H1 (cell line): ENCODE results near the gene AMBN. TPM values are rescaled to one million over a fixed set of nuclear protein-coding genes. Genes with fewer than 3 reads are reported as not detected.

Source experiments
- CTCF ChIA-PET: fragments of 300-600 bp; sonication (Branson Sonifier 250); formaldehyde crosslinking; loops from one replicate; lab custom pipeline; 2021; ENCODE audit not compliant: partially characterized antibody; lab: Charles Lee
- POLR2A ChIA-PET: fragments of 300-600 bp; sonication (Branson Sonifier 250); formaldehyde crosslinking; loops from one replicate; lab custom pipeline; 2021; ENCODE audit warnings: inconsistent platforms; ENCODE audit not compliant: partially characterized antibody; lab: Charles Lee
- DNase-seq, 2 experiments: peaks; one replicate each; pipeline versions ENCODE4 v3.0.0 to v3.0.0-alpha.2; 2010 to 2022; ENCODE audit warnings: low spot score in 2 of 2, low read depth in 1 of 2, mixed read lengths in 1 of 2
- FAIRE-seq: peaks from 2 replicates; lab custom pipeline; 2011; peaks lifted over from hg19 to GRCh38; lab: Jason Lieb, UNC
- H2AFZ ChIP-seq: 2 replicates; pipeline ENCODE4 v1.8.1; 2012; ENCODE audit warnings: low read length, inconsistent platforms
- H2AK5ac ChIP-seq: 2 replicates; pipeline ENCODE4 v1.6.1; 2013; ENCODE audit warnings: low read depth, low read length
- H2BK120ac ChIP-seq: replicated peaks from 2 replicates; pipeline ENCODE3; 2013; ENCODE audit warnings: low read depth, low read length, inconsistent platforms
- H2BK12ac ChIP-seq: 2 replicates; pipeline ENCODE4 v1.6.1; 2013; ENCODE audit warnings: low read depth, low read length
- H2BK15ac ChIP-seq: 2 replicates; pipeline ENCODE4 v1.6.1; 2013; ENCODE audit warnings: low read length
- H2BK20ac ChIP-seq: 2 replicates; pipeline ENCODE4 v1.6.1; 2013; ENCODE audit warnings: low read length
- H2BK5ac ChIP-seq: 2 replicates; pipeline ENCODE4 v1.6.1; 2013; ENCODE audit warnings: low read depth, low read length
- H3K14ac ChIP-seq: 2 replicates; pipeline ENCODE4 v1.6.1; 2013; ENCODE audit warnings: inconsistent platforms; ENCODE audit not compliant: insufficient read length
- H3K18ac ChIP-seq: 2 replicates; pipeline ENCODE4 v1.6.1; 2013; ENCODE audit warnings: low read length; ENCODE audit errors: extremely low read depth
- H3K23ac ChIP-seq: 2 replicates; pipeline ENCODE4 v1.6.1; 2013; ENCODE audit warnings: inconsistent platforms; ENCODE audit not compliant: insufficient read length
- H3K23me2 ChIP-seq: 2 replicates; pipeline ENCODE4 v1.6.1; 2013; ENCODE audit warnings: low read depth, low read length
- H3K27ac ChIP-seq: 2 replicates; pipeline ENCODE4 v1.6.1; 2011; ENCODE audit warnings: low read depth, low read length, inconsistent platforms
- H3K27me3 ChIP-seq, 4 experiments: replicated peaks in 1 of 4; 1 replicate in 1 of 4; 2 replicates in 3 of 4; pipeline versions ENCODE4 v1.6.1 to v1.8.1; 2011 to 2013; ENCODE audit warnings: low read length in 3 of 4, mild to moderate bottlenecking in 3 of 4, inconsistent platforms in 2 of 4, mixed read lengths in 2 of 4, moderate library complexity in 1 of 4; ENCODE audit not compliant: control insufficient read depth in 3 of 4, insufficient read depth in 3 of 4; ENCODE audit errors: extremely low read depth in 1 of 4
- H3K36me3 ChIP-seq, 4 experiments: 2 replicates each; pipeline versions ENCODE4 v1.6.1 to v1.8.1; 2011 to 2013; ENCODE audit warnings: mild to moderate bottlenecking in 4 of 4, low read length in 3 of 4, moderate library complexity in 2 of 4, control low read depth in 1 of 4, inconsistent platforms in 1 of 4; ENCODE audit not compliant: insufficient read depth in 4 of 4, control insufficient read depth in 2 of 4
- H3K4ac ChIP-seq: replicated peaks from 2 replicates; pipeline ENCODE3; 2013; ENCODE audit warnings: low read length, low read depth, mixed read lengths, inconsistent platforms; ENCODE audit not compliant: insufficient read length
- H3K4me1 ChIP-seq, 4 experiments: replicated peaks in 1 of 4; 1 replicate in 1 of 4; 2 replicates in 3 of 4; pipeline versions ENCODE4 v1.6.1 to v1.8.1; 2011 to 2013; ENCODE audit warnings: low read length in 3 of 4, inconsistent platforms in 2 of 4, mixed read lengths in 1 of 4; ENCODE audit not compliant: insufficient read depth in 4 of 4, control insufficient read depth in 3 of 4
- H3K4me2 ChIP-seq, 2 experiments: 2 replicates each; pipeline versions ENCODE4 v1.6.1 to v1.8.1; 2011 to 2013; ENCODE audit warnings: low read depth in 2 of 2, low read length in 2 of 2, control low read depth in 1 of 2, inconsistent platforms in 1 of 2, mild to moderate bottlenecking in 1 of 2; ENCODE audit not compliant: insufficient read depth in 1 of 2
- H3K4me3 ChIP-seq, 4 experiments: fragments of 200-600, 300-600 bp in 1 of 4; sonication (generic), shearing (Covaris generic), sonication (Bioruptor Twin) in 1 of 4; 2 replicates each; pipeline versions ENCODE4 v1.5.1 to v1.8.1; 2011 to 2016; ENCODE audit warnings: low read length in 4 of 4, low read depth in 3 of 4, control low read depth in 2 of 4, inconsistent platforms in 2 of 4, mild to moderate bottlenecking in 2 of 4, mixed read lengths in 1 of 4, moderate library complexity in 1 of 4; ENCODE audit not compliant: insufficient read depth in 2 of 4; ENCODE audit errors: extremely low read depth in 1 of 4
- H3K56ac ChIP-seq: replicated peaks from 2 replicates; pipeline ENCODE3; 2013; ENCODE audit warnings: low read depth, mild to moderate bottlenecking, mixed read lengths, low read length, inconsistent platforms; ENCODE audit not compliant: insufficient read length
- H3K79me1 ChIP-seq: 2 replicates; pipeline ENCODE4 v1.6.1; 2013; ENCODE audit warnings: low read depth, low read length, control low read depth
- H3K79me2 ChIP-seq, 2 experiments: 2 replicates each; pipeline versions ENCODE4 v1.6.1 to v1.8.1; 2012 to 2013; ENCODE audit warnings: low read length in 2 of 2, mild to moderate bottlenecking in 2 of 2, inconsistent platforms in 1 of 2; ENCODE audit not compliant: insufficient read depth in 2 of 2, control insufficient read depth in 1 of 2
- H3K9ac ChIP-seq, 4 experiments: replicated peaks in 1 of 4; 1 replicate in 1 of 4; 2 replicates in 3 of 4; pipeline versions ENCODE4 v1.6.1 to v1.8.1; 2011 to 2013; ENCODE audit warnings: low read depth in 3 of 4, low read length in 3 of 4, control low read depth in 2 of 4, mild to moderate bottlenecking in 2 of 4, moderate library complexity in 2 of 4, inconsistent platforms in 1 of 4; ENCODE audit errors: extremely low read depth in 1 of 4
- H3K9me3 ChIP-seq, 2 experiments: 2 replicates each; pipeline versions ENCODE4 v1.6.1 to v1.8.1; 2012 to 2013; ENCODE audit warnings: mild to moderate bottlenecking in 2 of 2, moderate library complexity in 2 of 2, control low read depth in 1 of 2, inconsistent platforms in 1 of 2, low read depth in 1 of 2, low read length in 1 of 2, mixed read lengths in 1 of 2; ENCODE audit not compliant: insufficient read depth in 2 of 2
- H4K20me1 ChIP-seq, 2 experiments: replicated peaks in 1 of 2; 2 replicates each; pipeline versions ENCODE3 to v1.8.1; 2011 to 2013; ENCODE audit warnings: inconsistent platforms in 2 of 2, low read length in 2 of 2, mild to moderate bottlenecking in 1 of 2; ENCODE audit not compliant: insufficient read depth in 2 of 2, control insufficient read depth in 1 of 2
- H4K5ac ChIP-seq: 2 replicates; pipeline ENCODE4 v1.6.1; 2013; ENCODE audit warnings: low read length, low read depth, mixed read lengths, inconsistent platforms; ENCODE audit not compliant: insufficient read length
- H4K8ac ChIP-seq: 2 replicates; pipeline ENCODE4 v1.8.0; 2013; ENCODE audit warnings: mild to moderate bottlenecking, moderate library complexity, low read length, inconsistent platforms; ENCODE audit not compliant: insufficient read depth; ENCODE audit errors: extremely low read depth
- H4K91ac ChIP-seq: replicated peaks from 2 replicates; pipeline ENCODE3; 2013; ENCODE audit warnings: low read length, mixed read lengths, inconsistent platforms; ENCODE audit not compliant: insufficient read length
- BACH1 ChIP-seq: IDR thresholded peaks from 2 replicates; pipeline ENCODE4 v1.6.1; 2012; ENCODE audit warnings: low read length, improper control_type of control experiment
- CBX5 ChIP-seq: fragments of 300-800, 300-1000 bp; sonication (generic); IDR thresholded peaks from 2 replicates; pipeline ENCODE4 v1.7.1; 2016; ENCODE audit warnings: antibody characterized with exemption, low read length, low read depth
- GABPA ChIP-seq: IDR thresholded peaks from 2 replicates; pipeline ENCODE4 v1.6.1; 2011; ENCODE audit warnings: mild to moderate bottlenecking, low read length, moderate library complexity, borderline replicate concordance; ENCODE audit not compliant: insufficient read depth
- JUN ChIP-seq: IDR thresholded peaks from 2 replicates; pipeline ENCODE4 v1.6.1; 2011; ENCODE audit warnings: low read depth, mild to moderate bottlenecking, improper control_type of control experiment, low read length
- JUND ChIP-seq: IDR thresholded peaks from 2 replicates; pipeline ENCODE4 v1.6.1; 2011; ENCODE audit warnings: mild to moderate bottlenecking, improper control_type of control experiment, low read length
- POLR2AphosphoS5 ChIP-seq: IDR thresholded peaks from 2 replicates; pipeline ENCODE4 v1.6.1; 2011; ENCODE audit warnings: low read depth, low read length
- RAD21 ChIP-seq, 2 experiments: IDR thresholded peaks in 1 of 2; conservative IDR thresholded peaks in 1 of 2; 2 replicates each; pipeline ENCODE4 v1.6.1; 2011; ENCODE audit warnings: low read depth in 2 of 2, low read length in 2 of 2, improper control_type of control experiment in 1 of 2, inconsistent platforms in 1 of 2, mild to moderate bottlenecking in 1 of 2, moderate library complexity in 1 of 2
- RFX5 ChIP-seq: IDR thresholded peaks from 2 replicates; pipeline ENCODE4 v1.6.1; 2011; ENCODE audit warnings: low read depth, low read length, improper control_type of control experiment, borderline replicate concordance
- SIN3A ChIP-seq, 2 experiments: IDR thresholded peaks in 1 of 2; conservative IDR thresholded peaks in 1 of 2; 2 replicates each; pipeline ENCODE4 v1.6.1; 2011 to 2012; ENCODE audit warnings: low read length in 2 of 2, improper control_type of control experiment in 1 of 2, low read depth in 1 of 2, mild to moderate bottlenecking in 1 of 2
- SIX5 ChIP-seq: IDR thresholded peaks from 2 replicates; pipeline ENCODE4 v1.6.1; 2011; ENCODE audit warnings: mild to moderate bottlenecking, low read depth, low read length
- SP4 ChIP-seq: IDR thresholded peaks from 2 replicates; pipeline ENCODE4 v1.6.1; 2012; ENCODE audit warnings: low read length, inconsistent platforms
- TAF1 ChIP-seq: IDR thresholded peaks from 2 replicates; pipeline ENCODE4 v1.6.1; 2011; ENCODE audit warnings: mild to moderate bottlenecking, low read depth, low read length
- TEAD4 ChIP-seq: IDR thresholded peaks from 2 replicates; pipeline ENCODE4 v1.6.1; 2012; ENCODE audit warnings: low read depth, low read length, inconsistent platforms, mixed read lengths
- USF2 ChIP-seq: IDR thresholded peaks from 2 replicates; pipeline ENCODE4 v1.6.1; 2011; ENCODE audit warnings: low read length, improper control_type of control experiment
- ZNF274 ChIP-seq: IDR thresholded peaks from 2 replicates; pipeline ENCODE4 v1.7.0; 2012; ENCODE audit warnings: low read length, borderline replicate concordance; ENCODE audit errors: extremely low read depth
- WGBS, 2 experiments: shearing (Covaris generic) in 1 of 2; methylation state at CpG; one replicate each; pipeline versions ENCODE4 v1.1.6 to v1.1.7; 2013 to 2015; ENCODE audit warnings: low lambda C conversion rate in 2 of 2, mixed read lengths in 2 of 2, inconsistent platforms in 1 of 2, low coverage in 1 of 2, missing lambda C conversion rate in 1 of 2; ENCODE audit not compliant: insufficient replicate concordance in 2 of 2, insufficient coverage in 1 of 2, insufficient read length in 1 of 2; ENCODE audit errors: extremely low coverage in 1 of 2, missing lambda C conversion rate in 1 of 2; 5-methylcytosine and 5-hydroxymethylcytosine counted together
- polyA plus RNA-seq, 7 experiments: library from polyadenylated mRNA; depleted of rRNA in 3 of 7; stranded (reverse) in 5 of 7; unstranded in 2 of 7; fragments of >200 nt in 5 of 7; fragments of 200-250 nt in 2 of 7; gene quantifications; 1 replicate in 5 of 7; 2 replicates in 1 of 7; 4 replicates in 1 of 7; pipeline versions ENCODE4 v1.2.1 to v1.2.3, GENCODE V29; 2011 to 2013; ENCODE audit warnings: missing spikeins in 2 of 7, mixed read lengths in 2 of 7
- total RNA-seq: library from RNA; stranded (reverse); fragmentation: NEBNext Ultra II Directional; extraction: Animal tissue kit (Norgen Biotek cat#: 25700); gene quantifications from 2 replicates; pipeline ENCODE4 v1.2.1, GENCODE V29; 2021

The AMBN gene
- total and polyA plus RNA-seq, 2 of the 8 experiments (the other 6 are each of a cell fraction or from before 2014, with no cell fraction given): not detected

DNA sequence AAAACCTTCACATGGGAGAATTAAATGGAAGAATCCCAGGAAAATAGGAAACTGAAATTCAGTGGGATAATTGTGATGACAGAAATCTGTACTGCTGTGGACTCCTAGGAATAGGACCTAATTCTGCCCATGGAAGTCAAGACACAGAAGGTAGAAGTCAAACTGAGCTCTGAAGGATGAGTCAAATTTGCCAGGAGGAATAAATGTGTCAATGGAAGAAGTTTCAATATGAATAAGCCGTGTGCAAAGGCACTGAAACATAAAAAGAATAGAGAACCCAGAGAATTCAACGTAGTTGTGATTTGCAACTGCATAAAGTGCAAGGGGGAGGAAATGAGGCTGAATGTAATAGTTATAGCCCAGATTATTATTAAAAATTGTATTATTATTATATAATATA, 48.1 kb downstream of the AMBN start:
- no peak overlapping the region for H2AK5ac ChIP-seq
- H3K36me3 ChIP-seq: no peaks in the 10 kb centered on the region
- no peaks in the 10 kb centered on the region for H3K4me1 ChIP-seq
- ChIA-PET CTCF (no interaction called here), POLR2A (no interaction called here)
- DNase-seq (no peak), FAIRE-seq (no peak)
- no peaks in the 10 kb centered on the region for H3K23me2 ChIP-seq
- H2BK20ac ChIP-seq: no peak overlapping the region
- H3K23ac ChIP-seq: no peak overlapping the region
- H3K27me3 ChIP-seq: no peaks in the 10 kb centered on the region
- H3K56ac ChIP-seq: no peak overlapping the region
- H2BK15ac ChIP-seq: no peak overlapping the region
- H3K18ac ChIP-seq: no peak overlapping the region
- H2BK12ac ChIP-seq: no peak overlapping the region
- no peak overlapping the region for H3K4ac ChIP-seq
- no peak overlapping the region for H3K27ac ChIP-seq
- no peaks in the 10 kb centered on the region for H3K79me1 ChIP-seq
- no peak overlapping the region for H3K14ac ChIP-seq
- H2BK5ac ChIP-seq: no peak overlapping the region
- no peak overlapping the region for H2BK120ac ChIP-seq
- no peaks in the 10 kb centered on the region for H4K20me1 ChIP-seq
- no peaks in the 10 kb centered on the region; a peak in 1 of 4 replicates for H3K9me3 ChIP-seq
- no peak overlapping the region for H3K4me2 ChIP-seq
- no peak overlapping the region for H3K9ac ChIP-seq
- H2AFZ ChIP-seq: no peak overlapping the region
- H4K91ac ChIP-seq: no peak overlapping the region
- H4K5ac ChIP-seq: no peak overlapping the region
- H3K4me3 ChIP-seq: no peak overlapping the region
- H3K79me2 ChIP-seq: no peaks in the 10 kb centered on the region
- WGBS, 2 experiments: 79% methylated on average over 2 of the region's 2 CpGs; no CpG with 5 or more reads in 1 of the 2 experiments
- no peak overlapping the region for H4K8ac ChIP-seq
- no peak for TF ChIP-seq GABPA
- no peak for TF ChIP-seq SP4
- TF ChIP-seq SIN3A (conservative IDR thresholded peaks at IDR 0.05 in 1 of 2, IDR thresholded peaks at IDR 0.05 in 1 of 2; ENCODE audit: low read depth in 1 of 2, low read length in 2 of 2): no peak
- no peak for TF ChIP-seq TEAD4
- no peak for TF ChIP-seq POLR2AphosphoS5
- no peak for TF ChIP-seq SIX5
- no peak for TF ChIP-seq RFX5
- TF ChIP-seq CBX5: no peak
- no peak for TF ChIP-seq JUND
- no peak for TF ChIP-seq BACH1
- TF ChIP-seq JUN: no peak
- no peak for TF ChIP-seq ZNF274
- no peak for TF ChIP-seq RAD21 (IDR thresholded peaks at IDR 0.05 in 1 of 2, conservative IDR thresholded peaks at IDR 0.05 in 1 of 2; ENCODE audit: low read depth in 2 of 2, low read length in 2 of 2)
- no peak for TF ChIP-seq TAF1
- no peak for TF ChIP-seq USF2
